GM23338 (cell line): ENCODE results near the gene GPC5. TPM values are rescaled to one million over a fixed set of nuclear protein-coding genes. Genes with fewer than 3 reads are reported as not detected.

ENCODE experiments used
- ATAC-seq: fragments of 200-7000 bp; cut with Tn5 transposase; 3 replicates; pipeline ENCODE4 v1.9.1; 2020
- DNase-seq: peaks from one replicate; pipeline ENCODE4 v3.0.0-alpha.2; 2015; ENCODE audit warnings: low spot score
- H2AFZ ChIP-seq: fragments of 200-600 bp; sonication (generic); 2 replicates; pipeline ENCODE4 v1.8.0; 2016; ENCODE audit warnings: antibody characterized with exemption, mild to moderate bottlenecking, moderate library complexity
- H3F3A ChIP-seq: fragments of 200-600 bp; sonication (generic); replicated peaks from 2 replicates; pipeline ENCODE4 v1.8.0; 2017; ENCODE audit warnings: antibody characterized with exemption, mixed run types, low read depth
- H3K27ac ChIP-seq: fragments of 200-600 bp; sonication (generic); 2 replicates; pipeline ENCODE4 v1.6.1; 2016; ENCODE audit warnings: low read depth
- H3K27me3 ChIP-seq: fragments of 200-600 bp; sonication (generic); 2 replicates; pipeline ENCODE4 v1.8.0; 2016; ENCODE audit warnings: mild to moderate bottlenecking, mixed run types, moderate library complexity; ENCODE audit not compliant: insufficient read depth
- H3K36me3 ChIP-seq: fragments of 200-600 bp; sonication (generic); 2 replicates; pipeline ENCODE4 v1.8.0; 2016; ENCODE audit warnings: mild to moderate bottlenecking; ENCODE audit not compliant: insufficient read depth
- H3K4me1 ChIP-seq: fragments of 200-600 bp; sonication (generic); 2 replicates; pipeline ENCODE4 v1.8.0; 2016; ENCODE audit warnings: mild to moderate bottlenecking, moderate library complexity; ENCODE audit not compliant: insufficient read depth
- H3K4me2 ChIP-seq: fragments of 200-600 bp; sonication (generic); 2 replicates; pipeline ENCODE4 v1.7.1; 2017; ENCODE audit warnings: mixed run types
- H3K4me3 ChIP-seq: fragments of 200-600 bp; sonication (generic); 2 replicates; pipeline ENCODE4 v1.6.1; 2016; ENCODE audit warnings: mixed run types
- H3K79me2 ChIP-seq: fragments of 200-600 bp; sonication (generic); replicated peaks from 2 replicates; pipeline ENCODE4 v1.8.0; 2017; ENCODE audit warnings: mild to moderate bottlenecking; ENCODE audit not compliant: insufficient read depth
- H3K9me2 ChIP-seq: fragments of 200-600 bp; sonication (generic); 2 replicates; pipeline ENCODE4 v1.8.0; 2017; ENCODE audit not compliant: insufficient read depth
- H4K20me1 ChIP-seq: fragments of 200-600 bp; sonication (generic); replicated peaks from 2 replicates; pipeline ENCODE4 v1.8.0; 2017; ENCODE audit warnings: mild to moderate bottlenecking; ENCODE audit not compliant: insufficient read depth
- H3K27ac Mint-ChIP-seq: 2 replicates; pipeline ENCODE4 v1.8.0; 2020; ENCODE audit warnings: inconsistent platforms, mild to moderate bottlenecking, moderate library complexity, mixed read lengths
- H3K27me3 Mint-ChIP-seq: 3 replicates; pipeline ENCODE4 v1.8.0; 2022; ENCODE audit warnings: low read depth, mild to moderate bottlenecking, moderate library complexity, mixed read lengths, inconsistent platforms; ENCODE audit not compliant: insufficient read depth, poor library complexity
- H3K36me3 Mint-ChIP-seq: 3 replicates; pipeline ENCODE4 v1.8.0; 2021; ENCODE audit warnings: low read depth, mild to moderate bottlenecking, inconsistent platforms, moderate library complexity, mixed read lengths
- H3K4me1 Mint-ChIP-seq: 3 replicates; pipeline ENCODE4 v1.8.0; 2020; ENCODE audit warnings: mild to moderate bottlenecking, inconsistent platforms, mixed read lengths
- H3K4me3 Mint-ChIP-seq: 3 replicates; pipeline ENCODE4 v1.8.0; 2021; ENCODE audit warnings: moderate library complexity, mild to moderate bottlenecking, inconsistent platforms, mixed read lengths
- H3K9me3 Mint-ChIP-seq: 3 replicates; pipeline ENCODE4 v1.8.0; 2020; ENCODE audit warnings: moderate library complexity, mild to moderate bottlenecking, inconsistent platforms, mixed read lengths
- CREB1 ChIP-seq: fragments of 250-450 bp; sonication (Bioruptor Pico); IDR thresholded peaks from 2 replicates; pipeline ENCODE4 v1.5.0; 2020; ENCODE audit warnings: low read depth, mild to moderate bottlenecking, moderate library complexity
- EZH2 ChIP-seq: fragments of 200-600 bp; sonication (generic); IDR thresholded peaks from one replicate; pipeline ENCODE4 v1.8.0; 2017; ENCODE audit warnings: antibody characterized with exemption, mild to moderate bottlenecking, low read depth; ENCODE audit not compliant: unreplicated experiment
- EZH2phosphoT487 ChIP-seq: fragments of 200-600 bp; sonication (generic); IDR thresholded peaks from one replicate; pipeline ENCODE4 v1.8.1; 2018; ENCODE audit warnings: antibody characterized with exemption; ENCODE audit not compliant: unreplicated experiment
- JUNB ChIP-seq: IDR thresholded peaks from one replicate; pipeline ENCODE4 v1.6.1; 2016; ENCODE audit warnings: antibody characterized with exemption; ENCODE audit not compliant: unreplicated experiment
- NANOG ChIP-seq: IDR thresholded peaks from 2 replicates; pipeline ENCODE4 v1.6.1; 2016; ENCODE audit warnings: antibody characterized with exemption, borderline replicate concordance
- POLR2AphosphoS5 ChIP-seq: IDR thresholded peaks from 2 replicates; pipeline ENCODE4 v1.6.1; 2016; ENCODE audit warnings: antibody characterized with exemption, low read depth
- STAT1 ChIP-seq: IDR thresholded peaks from one replicate; pipeline ENCODE4 v1.6.1; 2016; ENCODE audit warnings: antibody characterized with exemption; ENCODE audit not compliant: unreplicated experiment
- ZNF114 ChIP-seq: fragments of 250-450 bp; sonication (Bioruptor Pico); IDR thresholded peaks from 2 replicates; pipeline ENCODE4 v1.5.0; 2020; ENCODE audit warnings: mild to moderate bottlenecking, moderate library complexity
- ZNF331 ChIP-seq: fragments of 250-450 bp; sonication (Bioruptor Pico); IDR thresholded peaks from 2 replicates; pipeline ENCODE4 v1.5.0; 2020; ENCODE audit warnings: low read depth, mild to moderate bottlenecking, moderate library complexity
- ZNF462 ChIP-seq: fragments of 250-450 bp; sonication (Bioruptor Pico); IDR thresholded peaks from 2 replicates; pipeline ENCODE4 v1.5.0; 2020; ENCODE audit warnings: mild to moderate bottlenecking, moderate library complexity
- polyA plus RNA-seq: library from polyadenylated mRNA; unstranded; fragments of >200 nt; fragmentation: Nextera tagmentation; extraction: Ambion mirVana; gene quantifications from 2 replicates; pipeline ENCODE4 v1.2.1, GENCODE V29; 2016
- total RNA-seq: library from RNA; depleted of rRNA; stranded (reverse); fragments of >200 nt; shearing (Covaris generic); gene quantifications from 2 replicates; pipeline ENCODE4 v1.2.3, GENCODE V29; 2014
- TF ChIP-seq, protein P1 (sequence below), 2 experiments: fragments of 200-600 bp in 1 of 2; sonication (generic) in 1 of 2; conservative IDR thresholded peaks; 2 replicates each; pipeline versions ENCODE4 v1.5.1 to v1.6.1; 2016 to 2017; ENCODE audit warnings: antibody characterized with exemption in 2 of 2, low read depth in 2 of 2, mild to moderate bottlenecking in 2 of 2, moderate library complexity in 1 of 2
- TF ChIP-seq, protein P2 (sequence below): IDR thresholded peaks from 2 replicates; pipeline ENCODE4 v1.6.1; 2016; ENCODE audit warnings: antibody characterized with exemption
- TF ChIP-seq, protein P3 (sequence below): IDR thresholded peaks from one replicate; pipeline ENCODE4 v1.6.1; 2018; ENCODE audit warnings: antibody characterized with exemption; ENCODE audit not compliant: unreplicated experiment

Gene GPC5
- total and polyA plus RNA-seq, 2 experiments from 2014 or later, result 0.95 to 1.1 TPM

- Histone ChIP-seq H3K4me2 (no peak overlapping the region), H4K20me1 (no peaks in the 10 kb centered on the region), H3K27me3 (no peaks in the 10 kb centered on the region), H3K27ac (no peak overlapping the region), H3K4me3 (no peak overlapping the region), H2AFZ (no peak overlapping the region), H3F3A (no peaks in the 10 kb centered on the region), H3K4me1 (no peaks in the 10 kb centered on the region), H3K36me3 (no peaks in the 10 kb centered on the region), H3K9me2 (no peaks in the 10 kb centered on the region), H3K79me2 (no peaks in the 10 kb centered on the region)
- DNase-seq (no peak), ATAC-seq (no peak)
- H3K4me3 Mint-ChIP-seq, result no peak overlapping the region
- H3K27ac Mint-ChIP-seq, result no peak overlapping the region
- no peaks in the 10 kb centered on the region for H3K27me3 Mint-ChIP-seq
- H3K36me3 Mint-ChIP-seq, result no peaks in the 10 kb centered on the region
- TF ChIP-seq, protein P1, sequence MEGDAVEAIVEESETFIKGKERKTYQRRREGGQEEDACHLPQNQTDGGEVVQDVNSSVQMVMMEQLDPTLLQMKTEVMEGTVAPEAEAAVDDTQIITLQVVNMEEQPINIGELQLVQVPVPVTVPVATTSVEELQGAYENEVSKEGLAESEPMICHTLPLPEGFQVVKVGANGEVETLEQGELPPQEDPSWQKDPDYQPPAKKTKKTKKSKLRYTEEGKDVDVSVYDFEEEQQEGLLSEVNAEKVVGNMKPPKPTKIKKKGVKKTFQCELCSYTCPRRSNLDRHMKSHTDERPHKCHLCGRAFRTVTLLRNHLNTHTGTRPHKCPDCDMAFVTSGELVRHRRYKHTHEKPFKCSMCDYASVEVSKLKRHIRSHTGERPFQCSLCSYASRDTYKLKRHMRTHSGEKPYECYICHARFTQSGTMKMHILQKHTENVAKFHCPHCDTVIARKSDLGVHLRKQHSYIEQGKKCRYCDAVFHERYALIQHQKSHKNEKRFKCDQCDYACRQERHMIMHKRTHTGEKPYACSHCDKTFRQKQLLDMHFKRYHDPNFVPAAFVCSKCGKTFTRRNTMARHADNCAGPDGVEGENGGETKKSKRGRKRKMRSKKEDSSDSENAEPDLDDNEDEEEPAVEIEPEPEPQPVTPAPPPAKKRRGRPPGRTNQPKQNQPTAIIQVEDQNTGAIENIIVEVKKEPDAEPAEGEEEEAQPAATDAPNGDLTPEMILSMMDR (conservative IDR thresholded peaks at IDR 0.05; ENCODE audit: low read depth in 2 of 2), result no peak
- TF ChIP-seq STAT1 (no peak), ZNF331 (CRISPR knock-in tag) (no peak), EZH2phosphoT487 (no peak), CREB1 (CRISPR knock-in tag) (no peak), ZNF114 (no peak), POLR2AphosphoS5 (no peak), JUNB (no peak), NANOG (no peak), ZNF462 (CRISPR knock-in tag) (no peak), EZH2 (no peak)
- TF ChIP-seq, protein P2, sequence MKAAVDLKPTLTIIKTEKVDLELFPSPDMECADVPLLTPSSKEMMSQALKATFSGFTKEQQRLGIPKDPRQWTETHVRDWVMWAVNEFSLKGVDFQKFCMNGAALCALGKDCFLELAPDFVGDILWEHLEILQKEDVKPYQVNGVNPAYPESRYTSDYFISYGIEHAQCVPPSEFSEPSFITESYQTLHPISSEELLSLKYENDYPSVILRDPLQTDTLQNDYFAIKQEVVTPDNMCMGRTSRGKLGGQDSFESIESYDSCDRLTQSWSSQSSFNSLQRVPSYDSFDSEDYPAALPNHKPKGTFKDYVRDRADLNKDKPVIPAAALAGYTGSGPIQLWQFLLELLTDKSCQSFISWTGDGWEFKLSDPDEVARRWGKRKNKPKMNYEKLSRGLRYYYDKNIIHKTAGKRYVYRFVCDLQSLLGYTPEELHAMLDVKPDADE, result no peak
- TF ChIP-seq, protein P3, sequence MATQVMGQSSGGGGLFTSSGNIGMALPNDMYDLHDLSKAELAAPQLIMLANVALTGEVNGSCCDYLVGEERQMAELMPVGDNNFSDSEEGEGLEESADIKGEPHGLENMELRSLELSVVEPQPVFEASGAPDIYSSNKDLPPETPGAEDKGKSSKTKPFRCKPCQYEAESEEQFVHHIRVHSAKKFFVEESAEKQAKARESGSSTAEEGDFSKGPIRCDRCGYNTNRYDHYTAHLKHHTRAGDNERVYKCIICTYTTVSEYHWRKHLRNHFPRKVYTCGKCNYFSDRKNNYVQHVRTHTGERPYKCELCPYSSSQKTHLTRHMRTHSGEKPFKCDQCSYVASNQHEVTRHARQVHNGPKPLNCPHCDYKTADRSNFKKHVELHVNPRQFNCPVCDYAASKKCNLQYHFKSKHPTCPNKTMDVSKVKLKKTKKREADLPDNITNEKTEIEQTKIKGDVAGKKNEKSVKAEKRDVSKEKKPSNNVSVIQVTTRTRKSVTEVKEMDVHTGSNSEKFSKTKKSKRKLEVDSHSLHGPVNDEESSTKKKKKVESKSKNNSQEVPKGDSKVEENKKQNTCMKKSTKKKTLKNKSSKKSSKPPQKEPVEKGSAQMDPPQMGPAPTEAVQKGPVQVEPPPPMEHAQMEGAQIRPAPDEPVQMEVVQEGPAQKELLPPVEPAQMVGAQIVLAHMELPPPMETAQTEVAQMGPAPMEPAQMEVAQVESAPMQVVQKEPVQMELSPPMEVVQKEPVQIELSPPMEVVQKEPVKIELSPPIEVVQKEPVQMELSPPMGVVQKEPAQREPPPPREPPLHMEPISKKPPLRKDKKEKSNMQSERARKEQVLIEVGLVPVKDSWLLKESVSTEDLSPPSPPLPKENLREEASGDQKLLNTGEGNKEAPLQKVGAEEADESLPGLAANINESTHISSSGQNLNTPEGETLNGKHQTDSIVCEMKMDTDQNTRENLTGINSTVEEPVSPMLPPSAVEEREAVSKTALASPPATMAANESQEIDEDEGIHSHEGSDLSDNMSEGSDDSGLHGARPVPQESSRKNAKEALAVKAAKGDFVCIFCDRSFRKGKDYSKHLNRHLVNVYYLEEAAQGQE, result no peak
- H3K9me3 Mint-ChIP-seq, result no peaks in the 10 kb centered on the region
- peaks cover under 1% of the 10 kb centered on the region; the same call in 1 of the 3 replicates for H3K4me1 Mint-ChIP-seq
Observed at GRCh38 chr13:92833071-92833470, 1434.7 kb downstream of the GPC5 start.
